H9 (cell line): ENCODE results near the gene HSPH1. TPM values are rescaled to one million over a fixed set of nuclear protein-coding genes. Genes with fewer than 3 reads are reported as not detected.

Experiments used
- DNase-seq: peaks from one replicate; pipeline ENCODE4 v3.0.0-alpha.2; 2017
- H2AFZ ChIP-seq: one replicate; pipeline ENCODE4 v1.6.1; 2013; ENCODE audit warnings: mild to moderate bottlenecking, low read length, control low read depth, moderate library complexity
- H2AK5ac ChIP-seq: 2 replicates; pipeline ENCODE4 v1.6.1; 2013; ENCODE audit warnings: low read length, control low read depth, mixed read lengths; ENCODE audit not compliant: insufficient read length
- H2BK120ac ChIP-seq: one replicate; pipeline ENCODE4 v1.6.1; 2013; ENCODE audit warnings: low read depth, mild to moderate bottlenecking, low read length, control low read depth, inconsistent platforms; ENCODE audit not compliant: poor library complexity, severe bottlenecking
- H2BK12ac ChIP-seq: 2 replicates; pipeline ENCODE4 v1.6.1; 2013; ENCODE audit warnings: low read length, control low read depth, mixed read lengths, low read depth; ENCODE audit not compliant: insufficient read length
- H2BK15ac ChIP-seq: 2 replicates; pipeline ENCODE4 v1.6.1; 2013; ENCODE audit warnings: low read depth, low read length, control low read depth
- H2BK20ac ChIP-seq: one replicate; pipeline ENCODE4 v1.6.1; 2013; ENCODE audit warnings: low read depth, mild to moderate bottlenecking, low read length, control low read depth, inconsistent platforms; ENCODE audit not compliant: poor library complexity, severe bottlenecking
- H2BK5ac ChIP-seq: 2 replicates; pipeline ENCODE4 v1.6.1; 2013; ENCODE audit warnings: low read length, control low read depth, mixed read lengths; ENCODE audit not compliant: insufficient read length
- H3K14ac ChIP-seq: 2 replicates; pipeline ENCODE4 v1.6.1; 2013; ENCODE audit warnings: low read length, control low read depth; ENCODE audit not compliant: insufficient read depth
- H3K18ac ChIP-seq: 2 replicates; pipeline ENCODE4 v1.6.1; 2013; ENCODE audit warnings: low read depth, mild to moderate bottlenecking, mixed read lengths, low read length, control low read depth; ENCODE audit not compliant: insufficient read length
- H3K23ac ChIP-seq: 2 replicates; pipeline ENCODE4 v1.6.1; 2013; ENCODE audit warnings: low read length, control low read depth, mixed read lengths, low read depth; ENCODE audit not compliant: insufficient read length
- H3K23me2 ChIP-seq: 2 replicates; pipeline ENCODE4 v1.6.1; 2013; ENCODE audit warnings: low read depth, mild to moderate bottlenecking, mixed read lengths, low read length, control low read depth; ENCODE audit not compliant: insufficient read length, poor library complexity, severe bottlenecking
- H3K27ac ChIP-seq: 2 replicates; pipeline ENCODE4 v1.5.1; 2013; ENCODE audit warnings: low read length, control low read depth, mixed read lengths, low read depth; ENCODE audit not compliant: insufficient read length
- H3K27me3 ChIP-seq: 2 replicates; pipeline ENCODE4 v1.6.1; 2013; ENCODE audit warnings: low read length, control low read depth, inconsistent platforms; ENCODE audit not compliant: insufficient read depth
- H3K4ac ChIP-seq: 2 replicates; pipeline ENCODE4 v1.6.1; 2013; ENCODE audit warnings: low read depth, mild to moderate bottlenecking, control low read depth, inconsistent platforms, low read length, moderate library complexity
- H3K4me1 ChIP-seq: 2 replicates; pipeline ENCODE4 v1.6.1; 2013; ENCODE audit warnings: low read length, control low read depth, inconsistent platforms; ENCODE audit not compliant: insufficient read depth
- H3K4me2 ChIP-seq: 2 replicates; pipeline ENCODE4 v1.6.1; 2013; ENCODE audit warnings: low read length, control low read depth, mixed read lengths; ENCODE audit not compliant: insufficient read length, insufficient read depth
- H3K56ac ChIP-seq: 2 replicates; pipeline ENCODE4 v1.6.1; 2013; ENCODE audit warnings: low read depth, mild to moderate bottlenecking, mixed read lengths, low read length, control low read depth; ENCODE audit not compliant: insufficient read length
- H3K79me1 ChIP-seq: 2 replicates; pipeline ENCODE4 v1.6.1; 2013; ENCODE audit warnings: low read depth, mild to moderate bottlenecking, moderate library complexity, low read length, control low read depth, inconsistent platforms; ENCODE audit not compliant: insufficient read depth, poor library complexity, severe bottlenecking
- H3K79me2 ChIP-seq: 2 replicates; pipeline ENCODE4 v1.6.1; 2013; ENCODE audit warnings: low read length, control low read depth, inconsistent platforms; ENCODE audit not compliant: insufficient read depth
- H3K9ac ChIP-seq: 2 replicates; pipeline ENCODE4 v1.6.1; 2013; ENCODE audit warnings: low read length, control low read depth, mixed read lengths; ENCODE audit not compliant: insufficient read length; ENCODE audit errors: extremely low read depth
- H3K9me3 ChIP-seq: one replicate; pipeline ENCODE4 v1.6.1; 2013; ENCODE audit warnings: low read depth, low read length, inconsistent platforms; ENCODE audit not compliant: control insufficient read depth
- H3T11ph ChIP-seq: one replicate; pipeline ENCODE4 v1.6.1; 2013; ENCODE audit warnings: mild to moderate bottlenecking, low read length, control low read depth, inconsistent platforms
- H4K20me1 ChIP-seq: one replicate; pipeline ENCODE4 v1.6.1; 2013; ENCODE audit not compliant: control insufficient read depth, insufficient read length, insufficient read depth
- H4K5ac ChIP-seq: 2 replicates; pipeline ENCODE4 v1.6.1; 2013; ENCODE audit warnings: low read depth, mild to moderate bottlenecking, mixed read lengths, low read length, control low read depth; ENCODE audit not compliant: insufficient read length
- H4K8ac ChIP-seq: replicated peaks from 2 replicates; pipeline ENCODE4 v1.6.1; 2013; ENCODE audit warnings: low read length, control low read depth, mixed read lengths, low read depth; ENCODE audit not compliant: insufficient read length
- H4K91ac ChIP-seq: 2 replicates; pipeline ENCODE4 v1.6.1; 2013; ENCODE audit warnings: low read depth, mild to moderate bottlenecking, moderate library complexity, mixed read lengths, low read length, control low read depth; ENCODE audit not compliant: insufficient read length
- H3K27ac Mint-ChIP-seq, 3 experiments: 2 replicates in 2 of 3; 3 replicates in 1 of 3; pipeline ENCODE4 v1.8.0; 2020 to 2021; ENCODE audit warnings: mixed read lengths in 3 of 3, mild to moderate bottlenecking in 1 of 3, moderate library complexity in 1 of 3
- H3K27me3 Mint-ChIP-seq: 2 replicates; pipeline ENCODE4 v1.8.0; 2021; ENCODE audit warnings: low read depth, mild to moderate bottlenecking, moderate library complexity, mixed read lengths
- H3K36me3 Mint-ChIP-seq, 3 experiments: 2 replicates in 2 of 3; 3 replicates in 1 of 3; pipeline ENCODE4 v1.8.0; 2020 to 2021; ENCODE audit warnings: low read depth in 3 of 3, mixed read lengths in 3 of 3; ENCODE audit not compliant: insufficient read depth in 1 of 3
- H3K4me1 Mint-ChIP-seq, 2 experiments: 2 replicates each; pipeline ENCODE4 v1.8.0; 2020; ENCODE audit warnings: mixed read lengths in 2 of 2
- H3K4me3 Mint-ChIP-seq, 2 experiments: 2 replicates in 1 of 2; 3 replicates in 1 of 2; pipeline ENCODE4 v1.8.0; 2020 to 2021; ENCODE audit warnings: mild to moderate bottlenecking in 2 of 2, mixed read lengths in 2 of 2, moderate library complexity in 1 of 2
- H3K9me3 Mint-ChIP-seq, 2 experiments: 2 replicates in 1 of 2; 3 replicates in 1 of 2; pipeline ENCODE4 v1.8.0; 2020; ENCODE audit warnings: mild to moderate bottlenecking in 2 of 2, mixed read lengths in 2 of 2, moderate library complexity in 1 of 2
- CTCF ChIP-seq: fragments of 200-600 bp; sonication (generic); conservative IDR thresholded peaks from 3 replicates; pipeline ENCODE4 v1.8.0; 2021; ENCODE audit warnings: antibody characterized with exemption, mild to moderate bottlenecking
- WGBS: extraction: QIAGEN DNeasy Blood & Tissue Kit; methylation state at CpG from one replicate; pipeline ENCODE4 v1.1.7; 2013; ENCODE audit warnings: missing lambda C conversion rate, low lambda C conversion rate, mixed read lengths; ENCODE audit not compliant: insufficient read length; ENCODE audit errors: extremely low coverage; 5-methylcytosine and 5-hydroxymethylcytosine counted together
- total RNA-seq: library from RNA; stranded (reverse); gene quantifications from 2 replicates; pipeline ENCODE4 v1.2.1, GENCODE V29; 2021

Gene HSPH1
- total RNA-seq, 1 experiment from 2014 or later = 141 TPM

- Mint-ChIP-seq H3K9me3 (peaks cover 7 to 11% of the 10 kb centered on the region in 2 experiments; a peak in 3 of 5 replicates), H3K36me3 (peaks cover 0 to 4% (median 2%) of the 10 kb centered on the region in 3 experiments; a peak in 3 of 7 replicates), H3K27ac (no peak overlapping the region), H3K4me3 (no peak overlapping the region), H3K4me1 (peaks cover 3 to 6% of the 10 kb centered on the region in 2 experiments; a peak in 3 of 4 replicates), H3K27me3 (peaks cover 3% of the 10 kb centered on the region)
- H2BK5ac ChIP-seq = no peak overlapping the region
- no peak overlapping the region for H4K8ac ChIP-seq
- H2BK15ac ChIP-seq = no peak overlapping the region
- H3K14ac ChIP-seq = no peak overlapping the region
- no peak overlapping the region for H3K27ac ChIP-seq
- DNase-seq = no peak
- no peak overlapping the region for H3K4ac ChIP-seq
- H3K79me2 ChIP-seq = no peaks in the 10 kb centered on the region
- H3K9ac ChIP-seq = no peak overlapping the region
- H4K20me1 ChIP-seq = no peaks in the 10 kb centered on the region
- H3K23me2 ChIP-seq = no peaks in the 10 kb centered on the region
- no peak overlapping the region for H3K56ac ChIP-seq
- H4K91ac ChIP-seq = no peak overlapping the region
- H3K18ac ChIP-seq = no peak overlapping the region
- no peak overlapping the region for H2AFZ ChIP-seq
- H2BK120ac ChIP-seq = no peak overlapping the region
- H3K79me1 ChIP-seq = no peaks in the 10 kb centered on the region
- H3K9me3 ChIP-seq = no peaks in the 10 kb centered on the region
- no peak overlapping the region for H3T11ph ChIP-seq
- H3K4me2 ChIP-seq = no peak overlapping the region
- H2AK5ac ChIP-seq = no peak overlapping the region
- H3K27me3 ChIP-seq = no peaks in the 10 kb centered on the region
- TF ChIP-seq CTCF = no peak
- H2BK12ac ChIP-seq = no peak overlapping the region
- H3K23ac ChIP-seq = no peak overlapping the region
- no CpG with 5 or more reads among the region's 7 CpGs for WGBS
- H4K5ac ChIP-seq = no peak overlapping the region
- no peaks in the 10 kb centered on the region for H3K4me1 ChIP-seq
- H2BK20ac ChIP-seq = no peak overlapping the region
Observed at GRCh38 chr13:31184981-31185645, 23.4 kb upstream of the HSPH1 start.
